Activated T-helper 17 cell treated with anti-CD3 and anti-CD28 coated beads, Interleukin-2, amount 50 U/mL, for 72 hours (primary cell): ENCODE measurements around the gene EEPD1. TPM values are rescaled to one million over a fixed set of nuclear protein-coding genes. Genes with fewer than 3 reads are reported as not detected.
"Not testable (repeated sequence)": the region's sequence is repeated elsewhere in the genome, so short reads cannot be mapped to it uniquely, and the experiment has no call there.

Source experiments
- ATAC-seq: fragments of 150-1000 bp; cut with Tn5 transposase; replicated peaks from 2 replicates; pipeline ENCODE4 v1.10.0; 2021; ENCODE audit warnings: mild to moderate bottlenecking, moderate library complexity
- H3K27ac Mint-ChIP-seq: one replicate; pipeline ENCODE4 v1.8.0; 2022; ENCODE audit warnings: mixed read lengths
- H3K27me3 Mint-ChIP-seq: one replicate; pipeline ENCODE4 v1.8.0; 2022; ENCODE audit warnings: mixed read lengths
- H3K36me3 Mint-ChIP-seq: one replicate; pipeline ENCODE4 v1.8.0; 2022; ENCODE audit warnings: low read depth, mild to moderate bottlenecking, mixed read lengths
- H3K4me1 Mint-ChIP-seq: one replicate; pipeline ENCODE4 v1.8.0; 2022; ENCODE audit warnings: mixed read lengths
- H3K4me3 Mint-ChIP-seq: one replicate; pipeline ENCODE4 v1.8.0; 2022; ENCODE audit warnings: mild to moderate bottlenecking, mixed read lengths
- H3K9me3 Mint-ChIP-seq: one replicate; pipeline ENCODE4 v1.8.0; 2022; ENCODE audit warnings: mixed read lengths
- total RNA-seq, 2 donors: library from RNA; stranded (reverse); gene quantifications; one replicate each; pipeline ENCODE4 v1.2.3, GENCODE V29; 2022

The EEPD1 gene
- total RNA-seq, 2 donors from 2014 or later, result 0.95 to 5.1 TPM

DNA sequence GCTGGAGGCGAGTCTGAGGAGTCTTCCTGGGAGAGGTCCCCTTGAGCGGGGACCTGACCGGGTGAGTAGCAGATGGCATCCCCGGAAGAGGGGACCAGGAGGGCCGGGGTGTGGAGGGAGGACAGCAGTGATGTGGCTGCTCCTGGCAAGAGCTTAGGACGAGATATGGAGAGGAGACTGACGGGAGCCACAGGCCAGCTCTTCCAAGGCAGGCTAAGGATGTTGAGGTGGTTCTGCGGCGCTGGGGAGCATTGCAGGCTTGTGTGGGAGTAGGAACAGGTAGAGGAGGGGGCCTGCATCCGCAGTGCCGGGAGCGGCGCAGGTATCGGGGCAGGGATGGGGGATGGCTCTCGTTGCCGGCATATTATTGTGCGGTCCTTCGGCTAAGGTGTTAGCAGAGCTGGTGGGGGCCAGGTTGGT, 159.9 kb downstream of the EEPD1 start:
- Mint-ChIP-seq H3K9me3 (no peaks in the 10 kb centered on the region), H3K27ac (peak overlapping the region; percentile 34), H3K27me3 (no peaks in the 10 kb centered on the region), H3K36me3 (no peaks in the 10 kb centered on the region), H3K4me1 (no peaks in the 10 kb centered on the region), H3K4me3 (peak overlapping the region; percentile 13)
- ATAC-seq, result no peak

DNA sequence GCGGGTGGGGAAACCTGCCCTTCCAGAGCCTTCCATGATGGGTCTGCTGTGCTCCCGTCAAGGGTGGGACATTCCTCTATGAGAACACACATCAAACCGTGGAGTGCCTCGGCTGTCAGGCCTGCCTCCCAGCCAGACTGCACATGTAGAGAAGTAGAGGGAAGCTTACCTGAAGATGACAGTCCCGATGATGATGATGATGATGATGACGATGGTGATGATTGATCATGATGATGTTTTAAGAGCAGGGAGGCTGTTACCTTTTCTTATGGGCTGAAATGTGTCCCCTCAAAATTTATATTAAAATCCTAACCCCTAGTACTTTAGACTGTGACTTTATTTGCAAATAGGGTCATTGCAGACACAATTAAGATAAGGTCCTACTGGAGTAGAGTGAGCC, 160.6 kb downstream of the EEPD1 start:
- no peak overlapping the region for H3K27ac Mint-ChIP-seq
- H3K9me3 Mint-ChIP-seq, result no peaks in the 10 kb centered on the region
- H3K4me3 Mint-ChIP-seq, result no peak overlapping the region
- H3K36me3 Mint-ChIP-seq, result no peaks in the 10 kb centered on the region
- H3K4me1 Mint-ChIP-seq, result no peaks in the 10 kb centered on the region
- no peaks in the 10 kb centered on the region for H3K27me3 Mint-ChIP-seq
- no peak for ATAC-seq

DNA sequence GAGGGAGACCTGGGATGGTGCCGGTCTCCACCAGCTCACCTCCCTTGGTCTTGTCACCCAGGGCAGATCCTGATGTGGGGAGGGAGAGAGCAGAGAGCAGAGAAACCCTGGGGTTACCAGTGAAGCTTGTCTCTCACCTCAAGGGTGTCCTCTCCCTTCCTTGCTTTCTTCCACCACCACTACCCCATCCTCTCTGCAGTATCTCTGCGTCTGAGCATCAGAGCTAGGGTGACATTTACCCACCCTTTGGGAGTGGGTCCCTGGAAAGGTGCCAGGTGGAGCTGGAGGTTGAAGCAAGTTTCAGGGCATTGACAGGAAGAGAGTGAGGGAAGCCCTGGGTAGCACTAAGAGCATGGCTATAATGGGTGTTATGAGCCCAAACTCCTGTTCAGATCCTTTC, 161.4 kb downstream of the EEPD1 start:
- H3K4me1 Mint-ChIP-seq, result no peaks in the 10 kb centered on the region
- H3K27ac Mint-ChIP-seq, result no peak overlapping the region
- ATAC-seq, result no peak
- H3K9me3 Mint-ChIP-seq, result no peaks in the 10 kb centered on the region
- no peaks in the 10 kb centered on the region for H3K36me3 Mint-ChIP-seq
- no peak overlapping the region for H3K4me3 Mint-ChIP-seq
- H3K27me3 Mint-ChIP-seq, result no peaks in the 10 kb centered on the region

DNA sequence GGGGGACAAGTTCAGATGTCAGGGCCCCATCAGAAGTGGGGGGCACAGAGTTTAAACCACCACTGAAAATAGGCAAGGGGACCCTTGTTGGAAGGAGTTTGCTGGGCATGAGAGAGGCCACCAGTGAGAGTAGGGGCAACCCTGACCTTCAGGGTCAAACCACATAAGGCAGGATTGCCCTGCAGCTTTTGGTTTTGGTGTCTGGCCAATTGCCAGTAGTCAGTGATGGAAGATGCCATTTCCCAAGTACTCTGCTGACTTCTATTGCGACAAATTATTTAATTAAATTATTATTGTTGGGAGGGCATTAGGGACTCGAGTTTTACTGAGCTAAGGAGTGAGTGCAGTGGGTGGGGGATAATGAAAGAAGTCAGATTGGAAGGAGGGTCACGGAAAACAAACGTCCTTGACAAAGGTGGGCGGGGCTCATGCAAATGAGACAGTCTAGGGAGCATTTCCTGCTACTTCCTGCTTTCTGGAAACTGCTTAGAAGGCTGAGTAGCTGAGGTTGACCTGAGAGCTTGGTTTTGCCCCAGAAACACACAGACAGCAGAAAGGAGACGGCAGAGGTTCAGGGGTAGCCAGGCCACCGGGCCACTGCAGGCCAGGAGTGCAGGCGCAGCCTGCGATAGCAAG, 162.4 kb downstream of the EEPD1 start:
- no peak for ATAC-seq
- Mint-ChIP-seq H3K9me3 (no peaks in the 10 kb centered on the region), H3K36me3 (no peaks in the 10 kb centered on the region)

DNA sequence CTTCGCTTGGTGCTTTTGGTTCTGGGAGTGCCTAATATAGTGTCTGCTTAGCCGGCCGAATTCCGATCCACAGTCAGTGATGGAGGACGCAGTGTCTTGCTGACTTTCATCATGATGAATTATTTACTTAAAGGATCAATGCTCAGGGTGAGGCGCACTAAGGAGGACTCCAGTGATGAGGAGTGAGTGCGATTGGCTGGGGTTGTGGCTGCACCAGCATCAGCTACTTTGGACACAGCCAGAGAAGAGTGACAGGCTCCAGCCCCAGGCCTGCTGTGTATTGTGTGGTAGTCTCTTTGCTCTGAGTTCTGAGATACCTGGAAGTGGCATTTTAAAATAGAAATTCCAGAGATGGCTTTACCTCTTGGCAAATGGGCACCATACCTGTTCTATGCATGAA, 163.3 kb downstream of the EEPD1 start:
- no peak overlapping the region for H3K4me3 Mint-ChIP-seq
- no peaks in the 10 kb centered on the region for H3K4me1 Mint-ChIP-seq
- H3K27me3 Mint-ChIP-seq, result peaks cover 5% of the 10 kb centered on the region
- no peak for ATAC-seq
- no peaks in the 10 kb centered on the region for H3K9me3 Mint-ChIP-seq
- H3K36me3 Mint-ChIP-seq, result no peaks in the 10 kb centered on the region
- H3K27ac Mint-ChIP-seq, result no peak overlapping the region

More for the DNA sequence above, 162.4 kb downstream of the EEPD1 start:
- Mint-ChIP-seq H3K27me3 (peaks cover 2% of the 10 kb centered on the region), H3K4me1 (no peaks in the 10 kb centered on the region), H3K27ac (peak overlapping the region; percentile 47), H3K4me3 (no peak overlapping the region)

DNA sequence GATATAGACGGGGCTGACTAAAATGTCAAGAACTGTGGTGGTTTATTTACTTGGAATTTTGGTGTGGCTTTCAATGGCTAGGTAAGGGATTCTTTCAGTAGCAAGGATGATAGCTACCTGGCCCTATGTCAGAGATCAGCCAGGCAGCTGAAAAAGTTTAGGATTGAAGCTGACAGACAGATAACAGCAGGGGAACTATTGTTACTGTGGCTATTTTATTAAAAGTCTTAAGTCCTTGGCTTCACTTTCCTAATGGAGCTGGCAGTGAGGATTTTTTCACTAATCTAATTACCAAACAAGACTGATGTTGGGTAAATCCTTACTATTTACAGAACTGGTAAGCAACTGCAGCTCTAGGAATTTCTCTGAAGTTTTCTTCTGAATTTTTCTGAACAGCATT, 164.2 kb downstream of the EEPD1 start:
- no peak overlapping the region for H3K27ac Mint-ChIP-seq
- peaks cover 5% of the 10 kb centered on the region for H3K27me3 Mint-ChIP-seq
- no peak for ATAC-seq
- H3K9me3 Mint-ChIP-seq, result no peaks in the 10 kb centered on the region
- H3K4me3 Mint-ChIP-seq, result no peak overlapping the region
- no peaks in the 10 kb centered on the region for H3K36me3 Mint-ChIP-seq
- H3K4me1 Mint-ChIP-seq, result no peaks in the 10 kb centered on the region

DNA sequence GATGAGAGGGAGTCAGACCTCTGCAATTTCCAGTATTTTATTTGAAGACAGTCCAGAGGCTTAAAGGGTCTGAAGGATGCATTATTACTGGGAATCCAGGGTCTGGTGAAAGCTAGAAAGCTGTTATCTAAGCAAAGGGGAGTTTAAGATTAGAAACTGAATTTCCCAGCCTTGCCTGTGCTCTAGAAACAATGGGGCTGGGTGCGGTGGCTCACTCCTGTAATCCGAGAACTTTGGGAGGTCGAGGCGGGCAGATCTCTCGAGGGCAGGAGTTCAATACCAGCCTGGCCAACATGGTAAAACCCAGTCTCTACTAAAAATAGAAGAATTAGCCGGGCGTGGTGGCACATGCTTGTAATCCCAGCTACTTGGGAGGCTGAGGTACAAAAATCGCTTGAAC, 165.1 kb downstream of the EEPD1 start:
- H3K36me3 Mint-ChIP-seq, result no peaks in the 10 kb centered on the region
- no peak overlapping the region for H3K4me3 Mint-ChIP-seq
- H3K4me1 Mint-ChIP-seq, result no peaks in the 10 kb centered on the region
- peaks cover 5% of the 10 kb centered on the region for H3K27me3 Mint-ChIP-seq
- no peak for ATAC-seq
- no peak overlapping the region for H3K27ac Mint-ChIP-seq
- H3K9me3 Mint-ChIP-seq, result no peaks in the 10 kb centered on the region

DNA sequence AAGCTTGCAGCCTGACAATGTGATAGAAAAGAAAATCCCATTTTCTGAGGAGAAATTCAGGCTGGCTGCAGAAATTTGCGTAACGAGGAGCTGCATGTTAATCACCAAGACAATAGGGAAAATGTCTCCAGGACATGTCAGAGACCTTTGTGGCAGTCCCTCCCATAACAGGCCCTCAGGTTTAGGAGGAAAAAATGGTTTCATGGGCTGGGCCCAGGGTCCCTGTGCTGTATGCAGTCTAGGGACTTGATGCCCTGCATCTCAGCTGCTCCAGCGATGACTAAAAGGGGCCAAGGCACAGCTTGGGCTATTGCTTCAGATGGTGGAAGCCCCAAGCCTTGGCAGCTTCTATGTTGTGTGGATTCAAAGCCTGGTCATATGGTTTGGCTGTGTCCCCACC, 168.2 kb downstream of the EEPD1 start:
- not testable (repeated sequence) for H3K9me3 Mint-ChIP-seq, H3K4me1 Mint-ChIP-seq, H3K27me3 Mint-ChIP-seq, H3K4me3 Mint-ChIP-seq, ATAC-seq, H3K36me3 Mint-ChIP-seq, H3K27ac Mint-ChIP-seq

DNA sequence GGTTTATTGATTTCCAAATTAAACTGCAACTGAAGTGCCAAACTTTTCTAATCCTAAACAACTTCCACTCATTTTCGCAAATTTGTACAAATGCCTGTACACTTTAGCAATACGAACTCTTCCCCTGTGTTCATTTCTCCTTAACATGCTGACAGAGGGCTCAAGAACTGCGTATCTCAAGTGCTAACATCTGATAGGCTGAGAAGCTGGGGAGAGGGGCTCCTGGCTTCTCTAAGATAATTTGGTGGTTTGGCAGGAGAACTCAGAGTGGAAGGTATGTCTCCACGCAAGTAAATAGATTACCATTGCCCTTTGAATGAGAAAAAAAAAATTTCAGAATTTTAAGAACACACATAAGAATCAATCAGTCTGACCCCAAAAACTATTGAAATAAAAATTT, 183.3 kb downstream of the EEPD1 start:
- Mint-ChIP-seq H3K36me3 (no peaks in the 10 kb centered on the region), H3K27me3 (no peaks in the 10 kb centered on the region), H3K9me3 (no peaks in the 10 kb centered on the region), H3K27ac (no peak overlapping the region), H3K4me1 (no peaks in the 10 kb centered on the region), H3K4me3 (no peak overlapping the region)
- ATAC-seq, result no peak

DNA sequence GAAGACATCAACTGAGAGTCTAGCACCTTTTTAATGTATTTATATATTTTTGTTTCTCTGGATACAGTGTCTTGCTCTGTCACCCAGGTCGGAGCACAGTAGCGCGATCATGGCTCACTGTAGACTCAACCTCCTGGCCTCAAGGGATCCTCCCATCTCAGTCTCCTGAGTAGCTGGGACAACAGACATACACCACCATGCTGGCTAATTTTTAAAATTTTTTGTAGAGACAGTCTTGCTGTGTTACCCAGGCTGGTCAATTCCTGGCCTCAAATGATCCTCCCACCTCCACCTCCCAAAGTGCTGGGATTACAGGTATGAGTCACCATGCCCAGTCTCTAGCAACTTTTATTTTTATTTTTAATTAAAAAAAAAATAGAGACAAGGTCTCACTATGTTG, 185.2 kb downstream of the EEPD1 start:
- H3K36me3 Mint-ChIP-seq, result no peaks in the 10 kb centered on the region
- no peaks in the 10 kb centered on the region for H3K4me1 Mint-ChIP-seq
- no peak for ATAC-seq
- no peaks in the 10 kb centered on the region for H3K27me3 Mint-ChIP-seq
- no peaks in the 10 kb centered on the region for H3K9me3 Mint-ChIP-seq
- H3K4me3 Mint-ChIP-seq, result no peak overlapping the region
- H3K27ac Mint-ChIP-seq, result no peak overlapping the region

DNA sequence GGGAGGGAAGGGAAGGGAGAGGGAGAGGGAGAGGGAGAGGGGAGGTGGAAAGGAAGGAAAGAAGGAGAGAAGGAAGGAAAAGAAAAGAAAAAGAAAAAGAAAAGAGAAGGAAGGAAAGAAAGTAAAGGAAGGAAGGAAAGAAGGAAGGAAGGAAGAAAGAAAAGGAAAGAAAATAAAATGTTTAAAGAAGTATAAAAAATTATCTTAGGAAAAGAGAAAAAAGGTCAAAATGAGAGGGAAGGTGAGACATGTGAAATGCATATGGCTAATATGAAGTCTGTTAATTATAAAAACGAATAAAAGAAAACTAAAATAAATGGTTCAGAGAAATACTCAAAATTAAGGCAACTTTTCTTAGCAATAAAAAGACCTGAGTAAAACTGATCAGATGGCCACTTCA, 190.5 kb downstream of the EEPD1 start:
- no peak for ATAC-seq
- Mint-ChIP-seq H3K27ac (no peak overlapping the region), H3K27me3 (no peaks in the 10 kb centered on the region), H3K36me3 (no peaks in the 10 kb centered on the region), H3K9me3 (no peaks in the 10 kb centered on the region), H3K4me3 (no peak overlapping the region), H3K4me1 (no peaks in the 10 kb centered on the region)

DNA sequence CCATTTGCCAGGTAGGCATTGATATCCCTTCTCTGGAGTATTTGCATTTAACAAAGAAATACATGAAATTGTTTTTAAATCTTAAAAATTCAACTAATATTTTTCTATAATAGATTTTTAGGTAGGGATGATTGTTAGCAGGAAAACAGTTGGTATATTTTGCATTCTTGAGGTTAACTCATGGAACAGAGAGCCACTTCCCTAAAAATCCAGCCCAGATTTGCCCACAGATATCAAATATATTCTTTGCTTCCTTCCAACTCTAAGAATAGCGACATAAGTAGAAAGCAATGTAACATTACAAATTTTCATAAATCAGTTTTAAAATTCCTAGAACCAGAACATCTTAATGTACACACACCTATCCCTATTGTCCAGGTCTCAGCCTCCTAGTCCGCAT, 191.6 kb downstream of the EEPD1 start:
- Mint-ChIP-seq H3K4me1 (no peaks in the 10 kb centered on the region), H3K4me3 (no peak overlapping the region), H3K36me3 (no peaks in the 10 kb centered on the region), H3K27me3 (no peaks in the 10 kb centered on the region), H3K27ac (no peak overlapping the region), H3K9me3 (no peaks in the 10 kb centered on the region)
- ATAC-seq, result no peak

DNA sequence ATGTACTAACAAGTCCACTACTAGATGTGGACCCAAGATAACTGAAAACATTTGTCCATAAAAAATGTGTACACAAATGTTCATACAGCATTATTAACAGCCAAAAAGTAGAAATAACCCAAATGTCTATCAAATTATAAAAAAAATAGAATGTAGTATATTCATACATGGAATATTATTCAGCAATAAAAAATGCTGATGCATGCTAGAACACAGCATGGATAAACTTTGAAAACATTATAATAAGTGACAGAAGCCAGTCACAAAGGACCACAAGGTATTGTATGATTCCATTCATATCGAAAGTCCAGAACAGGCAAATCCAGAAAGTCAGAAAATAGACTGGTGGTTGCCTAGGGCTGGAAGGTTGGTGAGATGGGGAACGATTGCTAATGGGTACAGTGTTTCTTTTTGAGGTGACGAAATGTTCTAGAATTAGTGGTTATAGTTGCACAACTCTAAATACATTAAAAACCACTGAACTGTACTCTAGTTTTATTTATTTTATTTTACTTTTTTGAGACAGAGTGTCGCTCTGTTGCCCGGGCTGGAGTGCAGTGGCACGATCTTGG, 193.3 kb downstream of the EEPD1 start:
- Mint-ChIP-seq H3K4me3 (no peak overlapping the region), H3K27ac (no peak overlapping the region), H3K36me3 (no peaks in the 10 kb centered on the region), H3K27me3 (no peaks in the 10 kb centered on the region), H3K4me1 (no peaks in the 10 kb centered on the region), H3K9me3 (no peaks in the 10 kb centered on the region)
- ATAC-seq, result peak; percentile 77

DNA sequence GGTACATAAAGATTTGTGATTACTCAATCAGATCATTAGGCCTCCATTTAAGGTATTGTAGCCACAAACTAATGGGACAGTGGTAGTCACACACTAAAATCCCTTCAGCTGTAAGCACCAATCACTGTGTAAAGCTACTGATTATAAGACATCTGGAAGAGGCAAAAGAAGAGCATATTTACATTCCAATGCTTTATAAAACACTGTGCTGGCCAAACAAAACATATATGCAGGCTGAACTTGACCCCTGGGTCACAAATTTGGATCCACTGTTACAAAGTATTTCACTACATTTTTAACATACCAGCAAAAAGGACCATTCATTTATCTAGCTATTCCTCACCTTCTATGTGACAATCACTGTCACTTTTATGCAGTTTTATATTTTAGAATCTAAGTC, 195.2 kb downstream of the EEPD1 start:
- no peak overlapping the region for H3K27ac Mint-ChIP-seq
- no peak for ATAC-seq
- H3K36me3 Mint-ChIP-seq, result no peaks in the 10 kb centered on the region
- no peaks in the 10 kb centered on the region for H3K4me1 Mint-ChIP-seq
- H3K9me3 Mint-ChIP-seq, result no peaks in the 10 kb centered on the region
- H3K27me3 Mint-ChIP-seq, result no peaks in the 10 kb centered on the region
- H3K4me3 Mint-ChIP-seq, result no peak overlapping the region

DNA sequence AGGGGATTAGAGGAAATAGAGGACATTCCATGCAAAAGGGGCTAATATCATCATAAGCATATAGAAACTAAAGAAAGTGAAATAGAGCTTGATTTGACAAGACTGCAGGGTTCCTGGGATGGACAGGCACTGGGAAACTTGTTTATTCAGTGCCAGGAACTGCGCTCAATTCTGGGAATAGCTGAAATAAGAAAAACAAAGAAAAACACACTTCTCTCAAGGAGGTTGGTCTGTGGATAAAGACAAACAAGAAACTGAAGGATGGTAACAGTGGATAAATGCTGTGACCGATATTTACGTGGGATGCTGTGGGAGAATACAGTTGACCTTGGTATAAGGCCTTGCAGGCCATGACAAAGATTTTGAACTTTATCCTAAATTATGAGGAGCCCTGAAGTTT, 195.7 kb downstream of the EEPD1 start:
- no peak for ATAC-seq
- no peaks in the 10 kb centered on the region for H3K27me3 Mint-ChIP-seq
- no peaks in the 10 kb centered on the region for H3K9me3 Mint-ChIP-seq
- no peaks in the 10 kb centered on the region for H3K4me1 Mint-ChIP-seq
- H3K4me3 Mint-ChIP-seq, result no peak overlapping the region
- no peaks in the 10 kb centered on the region for H3K36me3 Mint-ChIP-seq
- no peak overlapping the region for H3K27ac Mint-ChIP-seq

DNA sequence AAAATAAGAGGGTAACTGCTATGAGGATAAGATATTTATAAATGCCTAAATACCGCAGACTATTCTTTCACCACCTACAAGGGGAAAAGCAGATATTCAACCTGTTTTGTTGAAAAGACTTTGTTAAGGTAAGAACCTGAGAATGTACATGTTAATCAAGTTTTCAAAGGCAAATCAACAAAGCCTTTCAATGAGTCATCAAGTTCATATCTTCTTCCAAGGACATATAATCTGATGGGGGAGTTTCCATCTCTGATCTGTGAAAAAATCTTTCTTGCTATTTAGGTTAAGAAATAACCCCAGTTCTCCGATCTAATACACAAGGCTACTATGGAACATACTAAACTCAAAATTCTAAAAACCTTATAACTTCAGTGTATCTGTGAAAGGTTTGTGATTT, 196.6 kb downstream of the EEPD1 start:
- H3K27ac Mint-ChIP-seq, result no peak overlapping the region
- H3K9me3 Mint-ChIP-seq, result no peaks in the 10 kb centered on the region
- no peaks in the 10 kb centered on the region for H3K4me1 Mint-ChIP-seq
- ATAC-seq, result no peak
- no peak overlapping the region for H3K4me3 Mint-ChIP-seq
- H3K27me3 Mint-ChIP-seq, result no peaks in the 10 kb centered on the region
- no peaks in the 10 kb centered on the region for H3K36me3 Mint-ChIP-seq
